Panc1 (cell line): Measurements from ENCODE around the gene CFH.
A peak's percentile ranks its signal among the peaks of the same experiment; 100 is the strongest.

ENCODE experiments used
- POLR2AphosphoS5 ChIP-seq: IDR thresholded peaks from 2 replicates; pipeline ENCODE4 v1.6.1; 2012; ENCODE audit warnings: mild to moderate bottlenecking, low read depth, low read length, moderate library complexity
- SIN3A ChIP-seq: IDR thresholded peaks from 2 replicates; pipeline ENCODE4 v1.6.1; 2012; ENCODE audit warnings: low read depth, mild to moderate bottlenecking, low read length, moderate library complexity, borderline replicate concordance; ENCODE audit not compliant: insufficient read depth
- TF ChIP-seq, protein P1 (sequence below): fragments of 450-650 bp; IDR thresholded peaks from 2 replicates; pipeline ENCODE4 v1.5.1; 2017; ENCODE audit warnings: mild to moderate bottlenecking

DNA sequence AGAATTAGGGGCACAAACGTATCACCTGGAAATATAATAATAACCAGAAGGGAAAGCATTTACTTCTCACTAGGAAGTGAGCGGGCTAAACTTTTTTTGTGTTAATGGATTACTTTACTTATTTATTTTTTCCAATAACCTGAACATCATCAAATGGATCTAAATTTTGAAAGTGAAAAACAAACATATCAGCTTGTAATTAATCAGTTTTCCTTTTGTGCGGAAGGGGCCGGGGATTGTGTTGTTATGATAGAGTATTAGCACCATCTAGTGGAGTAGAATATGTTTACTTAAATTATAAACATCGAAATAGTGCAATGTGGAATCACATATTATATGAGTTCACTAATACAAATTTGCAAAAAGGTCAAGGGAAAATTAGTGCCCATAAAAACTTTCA is 9.0 kb downstream of the CFH start:
- TF ChIP-seq SIN3A = no peak
- TF ChIP-seq, protein P1, sequence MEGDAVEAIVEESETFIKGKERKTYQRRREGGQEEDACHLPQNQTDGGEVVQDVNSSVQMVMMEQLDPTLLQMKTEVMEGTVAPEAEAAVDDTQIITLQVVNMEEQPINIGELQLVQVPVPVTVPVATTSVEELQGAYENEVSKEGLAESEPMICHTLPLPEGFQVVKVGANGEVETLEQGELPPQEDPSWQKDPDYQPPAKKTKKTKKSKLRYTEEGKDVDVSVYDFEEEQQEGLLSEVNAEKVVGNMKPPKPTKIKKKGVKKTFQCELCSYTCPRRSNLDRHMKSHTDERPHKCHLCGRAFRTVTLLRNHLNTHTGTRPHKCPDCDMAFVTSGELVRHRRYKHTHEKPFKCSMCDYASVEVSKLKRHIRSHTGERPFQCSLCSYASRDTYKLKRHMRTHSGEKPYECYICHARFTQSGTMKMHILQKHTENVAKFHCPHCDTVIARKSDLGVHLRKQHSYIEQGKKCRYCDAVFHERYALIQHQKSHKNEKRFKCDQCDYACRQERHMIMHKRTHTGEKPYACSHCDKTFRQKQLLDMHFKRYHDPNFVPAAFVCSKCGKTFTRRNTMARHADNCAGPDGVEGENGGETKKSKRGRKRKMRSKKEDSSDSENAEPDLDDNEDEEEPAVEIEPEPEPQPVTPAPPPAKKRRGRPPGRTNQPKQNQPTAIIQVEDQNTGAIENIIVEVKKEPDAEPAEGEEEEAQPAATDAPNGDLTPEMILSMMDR = peak; percentile 50; the same call in 1 of the 2 replicates
- no peak for TF ChIP-seq POLR2AphosphoS5
